HCT116 (cell line): ENCODE measurements around the gene GSC. TPM values are rescaled to one million over a fixed set of nuclear protein-coding genes. Genes with fewer than 3 reads are reported as not detected.

Experiments
- ATAC-seq: fragments of 200-7000 bp; cut with Tn5 transposase; 2 replicates; pipeline ENCODE4 v1.9.1; 2020; ENCODE audit warnings: mild to moderate bottlenecking, moderate library complexity
- BruUV-seq: library from RNA; stranded (reverse); fragments of 400-500 nt; replicated peaks from 2 replicates; lab custom pipeline; 2021; lab: Mats Ljungman, UMichigan
- CTCF ChIA-PET: fragments of 300-600 bp; sonication (Branson Sonifier 250); formaldehyde crosslinking; loops from one replicate; lab custom pipeline; 2021; ENCODE audit warnings: antibody characterized with exemption; lab: Charles Lee
- POLR2A ChIA-PET: fragments of 300-600, 350-600 bp; sonication (Branson Sonifier 250); formaldehyde crosslinking; loops from one replicate; lab custom pipeline; 2021; ENCODE audit warnings: antibody characterized with exemption; lab: Charles Lee
- RAD21 ChIA-PET, 2 experiments: fragments of 300-600 bp; sonication (Branson Sonifier 250); formaldehyde crosslinking; loops; one replicate each; lab custom pipeline; 2023; ENCODE audit warnings: low total read pairs in 2 of 2; ENCODE audit not compliant: uncharacterized antibody in 2 of 2, unreplicated experiment in 2 of 2, low non-redundant PET in 1 of 2; lab: Charles Lee
- DNase-seq: peaks from one replicate; pipeline ENCODE4 v3.0.0-alpha.2; 2010; ENCODE audit warnings: low read depth, low spot score
- H2AFZ ChIP-seq: fragments of 200-600 bp; shearing (Covaris generic), sonication (generic); 2 replicates; pipeline ENCODE4 v1.6.1; 2017; ENCODE audit warnings: low read depth, mixed run types, mixed read lengths, antibody characterized with exemption, low read length; ENCODE audit not compliant: poor library complexity, severe bottlenecking
- H3K27ac ChIP-seq: 2 replicates; pipeline ENCODE4 v1.5.1; 2012; ENCODE audit warnings: low read depth, low read length
- H3K27me3 ChIP-seq: fragments of 200-600 bp; sonication (generic); 2 replicates; pipeline ENCODE4 v1.6.1; 2016; ENCODE audit warnings: mixed run types, low read length, mixed read lengths; ENCODE audit not compliant: insufficient read depth
- H3K36me3 ChIP-seq, 2 experiments: fragments of 200-500 bp in 1 of 2; fragments of 200-600 bp in 1 of 2; sonication (Bioruptor generic) in 1 of 2; sonication (generic) in 1 of 2; 2 replicates each; pipeline versions ENCODE4 v1.5.1 to v1.6.1; 2014 to 2016; ENCODE audit warnings: low read length in 2 of 2, inconsistent platforms in 1 of 2, mixed read lengths in 1 of 2, mixed run types in 1 of 2; ENCODE audit not compliant: insufficient read depth in 2 of 2, control insufficient read depth in 1 of 2
- H3K4me1 ChIP-seq, 2 experiments: fragments of 200-600 bp in 1 of 2; sonication (generic) in 1 of 2; 2 replicates each; pipeline versions ENCODE4 v1.5.1 to v1.6.1; 2012 to 2017; ENCODE audit warnings: low read length in 2 of 2, inconsistent platforms in 1 of 2, mild to moderate bottlenecking in 1 of 2, mixed read lengths in 1 of 2, mixed run types in 1 of 2, moderate library complexity in 1 of 2; ENCODE audit not compliant: insufficient read depth in 2 of 2, control insufficient read depth in 1 of 2
- H3K4me2 ChIP-seq: fragments of 200-600 bp; sonication (generic); 2 replicates; pipeline ENCODE4 v1.6.1; 2017; ENCODE audit warnings: mixed run types, low read length, mixed read lengths
- H3K4me3 ChIP-seq, 2 experiments: fragments of 200-600 bp in 1 of 2; sonication (generic) in 1 of 2; replicated peaks in 1 of 2; 2 replicates each; pipeline ENCODE4 v1.5.1; 2011 to 2016; ENCODE audit warnings: low read length in 2 of 2, control low read depth in 1 of 2, low read depth in 1 of 2, mild to moderate bottlenecking in 1 of 2, mixed read lengths in 1 of 2, mixed run types in 1 of 2
- H3K79me2 ChIP-seq: fragments of 200-600 bp; sonication (generic); 2 replicates; pipeline ENCODE4 v1.6.1; 2017; ENCODE audit warnings: mild to moderate bottlenecking, mixed run types, low read length, moderate library complexity, mixed read lengths; ENCODE audit not compliant: insufficient read depth
- H3K9ac ChIP-seq: fragments of 200-600 bp; sonication (generic); 2 replicates; pipeline ENCODE4 v1.6.1; 2016; ENCODE audit warnings: low read length, mixed read lengths
- H3K9me2 ChIP-seq: fragments of 200-600 bp; sonication (generic), shearing (Covaris generic); 2 replicates; pipeline ENCODE4 v1.6.1; 2017; ENCODE audit warnings: mixed run types, mild to moderate bottlenecking, moderate library complexity; ENCODE audit not compliant: insufficient read depth
- H3K9me3 ChIP-seq, 2 experiments: fragments of 200-500 bp in 1 of 2; fragments of 200-600 bp in 1 of 2; sonication (Bioruptor generic) in 1 of 2; sonication (generic) in 1 of 2; 2 replicates each; pipeline ENCODE4 v1.6.1; 2014 to 2017; ENCODE audit warnings: low read length in 2 of 2, mixed read lengths in 2 of 2, inconsistent platforms in 1 of 2, low read depth in 1 of 2, mild to moderate bottlenecking in 1 of 2, mixed run types in 1 of 2, moderate library complexity in 1 of 2; ENCODE audit not compliant: control insufficient read depth in 1 of 2, insufficient read depth in 1 of 2
- H4K20me1 ChIP-seq: fragments of 200-600 bp; sonication (generic), shearing (Covaris generic); 2 replicates; pipeline ENCODE4 v1.6.1; 2017; ENCODE audit warnings: mixed run types, mild to moderate bottlenecking, moderate library complexity; ENCODE audit not compliant: insufficient read depth
- ATF3 ChIP-seq: IDR thresholded peaks from 2 replicates; pipeline ENCODE4 v1.6.1; 2012
- CBX3 ChIP-seq: IDR thresholded peaks from 2 replicates; pipeline ENCODE4 v1.6.1; 2012; ENCODE audit warnings: low read depth
- CEBPB ChIP-seq: IDR thresholded peaks from 2 replicates; pipeline ENCODE4 v1.6.1; 2012; ENCODE audit warnings: low read depth
- CTCF ChIP-seq, 3 experiments: fragments of 200-600 bp in 1 of 3; sonication (generic) in 1 of 3; IDR thresholded peaks in 2 of 3; conservative IDR thresholded peaks in 1 of 3; 2 replicates each; pipeline ENCODE4 v1.5.1; 2012 to 2017; ENCODE audit warnings: low read depth in 2 of 3, low read length in 2 of 3, antibody characterized with exemption in 1 of 3, borderline replicate concordance in 1 of 3, control low read depth in 1 of 3, mild to moderate bottlenecking in 1 of 3, mixed read lengths in 1 of 3, mixed run types in 1 of 3, moderate library complexity in 1 of 3; ENCODE audit not compliant: insufficient read depth in 1 of 3
- ELF1 ChIP-seq: IDR thresholded peaks from 2 replicates; pipeline ENCODE4 v1.6.1; 2012; ENCODE audit warnings: low read depth, borderline replicate concordance
- EZH2phosphoT487 ChIP-seq: fragments of 200-600 bp; IDR thresholded peaks from 2 replicates; pipeline ENCODE4 v1.6.1; 2018; ENCODE audit warnings: antibody characterized with exemption, borderline replicate concordance
- JUND ChIP-seq: IDR thresholded peaks from 2 replicates; pipeline ENCODE4 v1.6.1; 2012
- RAD21 ChIP-seq: IDR thresholded peaks from 2 replicates; pipeline ENCODE4 v1.6.1; 2012; ENCODE audit warnings: low read depth, mild to moderate bottlenecking
- REST ChIP-seq: IDR thresholded peaks from 2 replicates; pipeline ENCODE4 v1.6.1; 2012; ENCODE audit warnings: low read depth
- SP1 ChIP-seq: IDR thresholded peaks from 2 replicates; pipeline ENCODE4 v1.6.1; 2012; ENCODE audit warnings: low read depth
- SRF ChIP-seq: IDR thresholded peaks from 2 replicates; pipeline ENCODE4 v1.6.1; 2012; ENCODE audit warnings: low read depth
- YY1 ChIP-seq: IDR thresholded peaks from 2 replicates; pipeline ENCODE4 v1.6.1; 2011; ENCODE audit warnings: low read length, low read depth, moderate library complexity, mild to moderate bottlenecking; ENCODE audit not compliant: insufficient replicate concordance; ENCODE audit errors: extremely low read depth
- ZFX ChIP-seq: fragments of 450-650 bp; IDR thresholded peaks from 2 replicates; pipeline ENCODE4 v1.6.1; 2017
- ZNF274 ChIP-seq: fragments of 200-500 bp; sonication (Bioruptor generic); IDR thresholded peaks from 2 replicates; pipeline ENCODE4 v1.6.1; 2014; ENCODE audit warnings: mild to moderate bottlenecking, low read depth, low read length, inconsistent platforms
- intact Hi-C: fragments of 100-400 bp; cut with micrococcal nuclease; formaldehyde crosslinking; loops from 2 replicates; pipeline ENCODE4 v1.10.0; 2022
- total RNA-seq: library from RNA; stranded (reverse); gene quantifications from one replicate; pipeline ENCODE4 v1.2.1, GENCODE V29; 2021; ENCODE audit not compliant: unreplicated experiment

GSC gene
- total RNA-seq, 1 experiment from 2014 or later: not detected

GRCh38 chr14:94751956-94752355 is 18.0 kb downstream of the GSC start:
- intact Hi-C loops: no loop called here
- H3K79me2 ChIP-seq: no peaks in the 10 kb centered on the region
- no peak overlapping the region for H2AFZ ChIP-seq
- H3K27ac ChIP-seq: no peak overlapping the region
- DNase-seq (no peak), ATAC-seq (no peak)
- H3K9me3 ChIP-seq: no peaks in the 10 kb centered on the region
- TF ChIP-seq YY1 (no peak), EZH2phosphoT487 (no peak), CEBPB (no peak), CTCF (IDR thresholded peaks at IDR 0.05 in 2 of 3, conservative IDR thresholded peaks at IDR 0.05 in 1 of 3; ENCODE audit: borderline replicate concordance in 1 of 3, insufficient read depth in 1 of 3, low read depth in 2 of 3, low read length in 2 of 3) (no peak), REST (no peak), ZFX (no peak), RAD21 (no peak), ATF3 (no peak), ELF1 (no peak), CBX3 (no peak), SRF (no peak), ZNF274 (no peak), SP1 (no peak), JUND (no peak)
- H3K4me1 ChIP-seq: peaks cover 0 to 9% of the 10 kb centered on the region in 2 experiments; a peak in 3 of 4 replicates
- ChIA-PET POLR2A (no interaction called here), CTCF (no interaction called here), RAD21 (no interaction called here)
- no peak overlapping the region for H3K9ac ChIP-seq
- H3K27me3 ChIP-seq: no peaks in the 10 kb centered on the region
- no peaks in the 10 kb centered on the region for H3K36me3 ChIP-seq
- no TSS peak for BruUV-seq
- H3K4me2 ChIP-seq: no peak overlapping the region
- no peak overlapping the region for H3K4me3 ChIP-seq
- H3K9me2 ChIP-seq: no peaks in the 10 kb centered on the region
- no peaks in the 10 kb centered on the region for H4K20me1 ChIP-seq
